ENCODE measurements around the gene COX6B2.

COX6B2 gene

GRCh38 chr19:55362174-55362989 is 7.9 kb upstream of the COX6B2 start:
- DNase-seq (ENCODE audit: low spot score) (no peak), FAIRE-seq (no peak)

- DNase-seq (ENCODE audit: low spot score): no peak
- no peak for FAIRE-seq
Measured at GRCh38 chr19:55360902-55361301, 6.4 kb upstream of the COX6B2 start.

- DNase-seq (ENCODE audit: low spot score): no peak
- FAIRE-seq: no peak
Measured at GRCh38 chr19:55358943-55359908, 4.7 kb upstream of the COX6B2 start.

GRCh38 chr19:55358493-55358892 is 4.0 kb upstream of the COX6B2 start:
- DNase-seq (ENCODE audit: low spot score): no peak
- no peak for FAIRE-seq

- FAIRE-seq: no peak
Measured at GRCh38 chr19:55355213-55355821, 798 bp upstream of the COX6B2 start.

GRCh38 chr19:55353803-55354697 is 469 bp downstream of the COX6B2 start:
- FAIRE-seq (no peak), DNase-seq (ENCODE audit: low spot score) (no peak)

More at GRCh38 chr19:55355213-55355821, 798 bp upstream of the COX6B2 start:
- DNase-seq (ENCODE audit: low spot score): no peak

- DNase-seq (ENCODE audit: low spot score): no peak
- FAIRE-seq: no peak
Measured at GRCh38 chr19:55353356-55353802, 1.1 kb downstream of the COX6B2 start.

GRCh38 chr19:55352549-55353145 is 1.9 kb downstream of the COX6B2 start:
- DNase-seq (ENCODE audit: low spot score): no peak
- no peak for FAIRE-seq

- no peak for DNase-seq (ENCODE audit: low spot score)
- no peak for FAIRE-seq
Measured at GRCh38 chr19:55352040-55352439, 2.5 kb downstream of the COX6B2 start.

GRCh38 chr19:55350620-55351315 is 3.8 kb downstream of the COX6B2 start:
- FAIRE-seq: no peak
- DNase-seq (ENCODE audit: low spot score): no peak

GRCh38 chr19:55348317-55349034 is 6.0 kb downstream of the COX6B2 start:
- DNase-seq (ENCODE audit: low spot score): no peak
- no peak for FAIRE-seq

- DNase-seq (ENCODE audit: low spot score) (no peak), FAIRE-seq (no peak)
Measured at GRCh38 chr19:55347442-55348009, 7.0 kb downstream of the COX6B2 start.

GRCh38 chr19:55346725-55347441 is 7.6 kb downstream of the COX6B2 start:
- DNase-seq (ENCODE audit: low spot score) (no peak), FAIRE-seq (no peak)

- no peak for DNase-seq (ENCODE audit: low spot score)
- FAIRE-seq: no peak
Measured at GRCh38 chr19:55345818-55346724, 8.4 kb downstream of the COX6B2 start.

GRCh38 chr19:55345101-55345817 is 9.3 kb downstream of the COX6B2 start:
- no peak for FAIRE-seq
- DNase-seq (ENCODE audit: low spot score): no peak

GRCh38 chr19:55344444-55344843 is 10.1 kb downstream of the COX6B2 start:
- DNase-seq (ENCODE audit: low spot score) (no peak), FAIRE-seq (no peak)

Measured in RCC 7860 (cell line).